SU-DHL-6 (cell line): ENCODE measurements around the gene TCEAL4.

Experiments used
- CTCF ChIP-seq: fragments of 200-600 bp; sonication (generic); IDR thresholded peaks from one replicate; pipeline ENCODE4 v1.5.1; 2017; ENCODE audit warnings: antibody characterized with exemption, mild to moderate bottlenecking, low read length, moderate library complexity; ENCODE audit not compliant: insufficient read depth, poor library complexity, severe bottlenecking
- EZH2phosphoT487 ChIP-seq: fragments of 200-600 bp; sonication (generic), shearing (Covaris generic); conservative IDR thresholded peaks from 2 replicates; pipeline ENCODE4 v1.6.1; 2018; ENCODE audit warnings: mild to moderate bottlenecking, antibody characterized with exemption, low read length, moderate library complexity, mixed read lengths

DNA sequence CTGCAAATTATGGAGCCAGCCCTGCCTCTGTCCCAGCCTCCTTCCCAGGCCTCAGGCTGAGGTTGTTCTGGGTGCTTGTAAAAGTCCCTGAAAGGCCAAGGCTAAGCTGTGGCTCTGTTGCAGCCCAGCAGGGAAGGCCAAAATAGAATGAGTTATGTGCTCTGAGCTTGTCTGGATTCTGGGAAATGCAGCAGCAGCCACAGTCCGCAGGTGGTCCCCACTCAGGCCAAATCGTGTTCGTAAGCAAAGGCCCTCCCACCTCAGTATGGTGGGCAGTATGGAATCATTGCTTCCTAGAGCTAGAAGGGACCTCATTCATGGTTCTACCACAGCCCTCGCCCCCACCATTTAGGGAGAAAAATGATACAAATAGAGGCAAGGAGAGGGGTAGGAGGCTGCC, 38.8 kb downstream of the TCEAL4 start:
- TF ChIP-seq CTCF: no peak
- no peak for TF ChIP-seq EZH2phosphoT487
